MM.1S (cell line): Measurements from ENCODE around the gene COL6A5.

Experiments used
- DNase-seq: peaks from one replicate; pipeline ENCODE4 v3.0.0-alpha.2; 2015
- H2AFZ ChIP-seq: fragments of 300-600 bp; sonication (generic); 2 replicates; pipeline ENCODE4 v1.6.0; 2016; ENCODE audit warnings: antibody characterized with exemption, low read length
- H3F3A ChIP-seq: fragments of 300-600 bp; sonication (generic); 2 replicates; pipeline ENCODE4 v1.6.1; 2016; ENCODE audit warnings: mild to moderate bottlenecking, antibody characterized with exemption, low read length, moderate library complexity, mixed read lengths; ENCODE audit not compliant: insufficient read depth
- H3K27ac ChIP-seq: fragments of 300-600 bp; sonication (generic); 2 replicates; pipeline ENCODE4 v1.5.1; 2016; ENCODE audit warnings: mild to moderate bottlenecking, low read length
- H3K27me3 ChIP-seq: fragments of 300-600 bp; sonication (generic); replicated peaks from 2 replicates; pipeline ENCODE4 v1.6.0; 2016; ENCODE audit warnings: low read length; ENCODE audit not compliant: insufficient read depth
- H3K36me3 ChIP-seq: fragments of 300-600 bp; sonication (generic); replicated peaks from 2 replicates; pipeline ENCODE4 v1.6.1; 2016; ENCODE audit warnings: mild to moderate bottlenecking, low read length, mixed read lengths; ENCODE audit not compliant: insufficient read depth
- H3K4me1 ChIP-seq: fragments of 300-600 bp; sonication (generic); 2 replicates; pipeline ENCODE4 v1.6.1; 2016; ENCODE audit warnings: low read length, mixed read lengths
- H3K4me2 ChIP-seq: fragments of 300-600 bp; sonication (generic); 2 replicates; pipeline ENCODE4 v1.6.0; 2016; ENCODE audit warnings: low read depth, low read length
- H3K4me3 ChIP-seq: fragments of 300-600 bp; sonication (generic); 2 replicates; pipeline ENCODE4 v1.5.1; 2016; ENCODE audit warnings: low read length, mixed read lengths
- H3K79me2 ChIP-seq: fragments of 300-600 bp; sonication (generic); 2 replicates; pipeline ENCODE4 v1.6.1; 2016; ENCODE audit warnings: mixed run types, low read length, mixed read lengths
- H3K9ac ChIP-seq: fragments of 300-600 bp; sonication (generic); 2 replicates; pipeline ENCODE4 v1.6.1; 2016; ENCODE audit warnings: low read length, mixed read lengths
- H3K9me2 ChIP-seq: fragments of 300-600 bp; sonication (generic); replicated peaks from 2 replicates; pipeline ENCODE4 v1.6.1; 2016; ENCODE audit warnings: mild to moderate bottlenecking, low read length, mixed read lengths; ENCODE audit not compliant: insufficient read depth
- H3K9me3 ChIP-seq: fragments of 300-600 bp; sonication (generic); replicated peaks from 2 replicates; pipeline ENCODE4 v1.6.1; 2016; ENCODE audit warnings: mild to moderate bottlenecking, low read length, mixed read lengths; ENCODE audit not compliant: insufficient read depth
- H4K20me1 ChIP-seq: fragments of 300-600 bp; sonication (generic); 2 replicates; pipeline ENCODE4 v1.6.1; 2016; ENCODE audit warnings: mild to moderate bottlenecking, low read length, moderate library complexity, mixed read lengths; ENCODE audit not compliant: insufficient read depth
- CTCF ChIP-seq: fragments of 300-600 bp; sonication (generic); IDR thresholded peaks from 2 replicates; pipeline ENCODE4 v1.5.1; 2016; ENCODE audit warnings: antibody characterized with exemption, low read length, mixed read lengths
- EZH2 ChIP-seq: fragments of 300-600 bp; sonication (generic); optimal IDR thresholded peaks from 2 replicates; pipeline ENCODE3; 2017; ENCODE audit warnings: low read depth, mild to moderate bottlenecking, antibody characterized with exemption, low read length, mixed read lengths
- EZH2phosphoT487 ChIP-seq: fragments of 300-600 bp; sonication (generic); IDR thresholded peaks from 2 replicates; pipeline ENCODE4 v1.6.1; 2018; ENCODE audit warnings: antibody characterized with exemption, low read length

The COL6A5 gene

GRCh38 chr3:130426206-130426605 is 80.7 kb downstream of the COL6A5 start:
- H2AFZ ChIP-seq = no peak overlapping the region
- H3K9me2 ChIP-seq = no peaks in the 10 kb centered on the region
- H3K9me3 ChIP-seq = no peaks in the 10 kb centered on the region
- H3K27me3 ChIP-seq = no peaks in the 10 kb centered on the region
- H3K27ac ChIP-seq = no peak overlapping the region
- TF ChIP-seq EZH2 (no peak), CTCF (no peak), EZH2phosphoT487 (no peak)
- no peaks in the 10 kb centered on the region for H4K20me1 ChIP-seq
- no peaks in the 10 kb centered on the region for H3K36me3 ChIP-seq
- H3K9ac ChIP-seq = no peak overlapping the region
- H3K4me1 ChIP-seq = peaks cover 12% of the 10 kb centered on the region; the same call in 1 of the 2 replicates
- no peak for DNase-seq
- no peaks in the 10 kb centered on the region for H3F3A ChIP-seq
- H3K4me3 ChIP-seq = no peak overlapping the region
- H3K79me2 ChIP-seq = no peaks in the 10 kb centered on the region
- no peak overlapping the region for H3K4me2 ChIP-seq

GRCh38 chr3:130428871-130429712 is 83.6 kb downstream of the COL6A5 start:
- no peaks in the 10 kb centered on the region for H3K36me3 ChIP-seq
- no peaks in the 10 kb centered on the region for H3K9me3 ChIP-seq
- H2AFZ ChIP-seq = no peak overlapping the region
- no peaks in the 10 kb centered on the region for H3K27me3 ChIP-seq
- no peaks in the 10 kb centered on the region for H3K9me2 ChIP-seq
- no peak overlapping the region for H3K9ac ChIP-seq
- DNase-seq = peak; percentile 28
- TF ChIP-seq CTCF (no peak), EZH2 (no peak), EZH2phosphoT487 (no peak)
- peaks cover 12% of the 10 kb centered on the region; the same call in 1 of the 2 replicates for H3K4me1 ChIP-seq
- H3K79me2 ChIP-seq = no peaks in the 10 kb centered on the region
- no peak overlapping the region for H3K4me3 ChIP-seq
- no peaks in the 10 kb centered on the region for H4K20me1 ChIP-seq
- no peak overlapping the region for H3K27ac ChIP-seq
- H3K4me2 ChIP-seq = no peak overlapping the region
- no peaks in the 10 kb centered on the region for H3F3A ChIP-seq

GRCh38 chr3:130429713-130430023 is 84.2 kb downstream of the COL6A5 start:
- TF ChIP-seq EZH2 = no peak
- TF ChIP-seq EZH2phosphoT487 = no peak
- no peak for TF ChIP-seq CTCF
- H3K4me3 ChIP-seq = no peak overlapping the region
- H3K4me2 ChIP-seq = no peak overlapping the region
- no peaks in the 10 kb centered on the region for H3K27me3 ChIP-seq
- H3K27ac ChIP-seq = no peak overlapping the region
- no peaks in the 10 kb centered on the region for H4K20me1 ChIP-seq
- no peaks in the 10 kb centered on the region for H3K9me2 ChIP-seq
- H3K4me1 ChIP-seq = peaks cover 12% of the 10 kb centered on the region; the same call in 1 of the 2 replicates
- H3K9me3 ChIP-seq = no peaks in the 10 kb centered on the region
- H3K79me2 ChIP-seq = no peaks in the 10 kb centered on the region
- no peak for DNase-seq
- H3K36me3 ChIP-seq = no peaks in the 10 kb centered on the region
- no peak overlapping the region for H3K9ac ChIP-seq
- no peaks in the 10 kb centered on the region for H3F3A ChIP-seq
- H2AFZ ChIP-seq = no peak overlapping the region
